Epithelial cell of prostate (primary cell): Measurements from ENCODE around the gene MKRN3.
"Not testable (repeated sequence)": the region's sequence is repeated elsewhere in the genome, so short reads cannot be mapped to it uniquely, and the experiment has no call there.

Experiments used
- DNase-seq: peaks from one replicate; pipeline ENCODE4 v3.0.0-alpha.2; 2011; ENCODE audit warnings: low read depth, low spot score
- H3K27ac ChIP-seq: fragments of 450-650 bp; 2 replicates; pipeline ENCODE4 v1.5.1; 2017; ENCODE audit warnings: mild to moderate bottlenecking

Gene MKRN3

GRCh38 chr15:23578521-23579150, 13.2 kb downstream of the MKRN3 start:
- DNase-seq = no peak

GRCh38 chr15:23588268-23588667, 22.8 kb downstream of the MKRN3 start:
- H3K27ac ChIP-seq = no peak overlapping the region
- no peak for DNase-seq

More at GRCh38 chr15:23578521-23579150, 13.2 kb downstream of the MKRN3 start:
- no peak overlapping the region for H3K27ac ChIP-seq

GRCh38 chr15:23589012-23589411, 23.5 kb downstream of the MKRN3 start:
- DNase-seq = no peak
- no peak overlapping the region for H3K27ac ChIP-seq

GRCh38 chr15:23594252-23594770, 28.8 kb downstream of the MKRN3 start:
- DNase-seq = no peak

GRCh38 chr15:23595368-23595767, 29.9 kb downstream of the MKRN3 start:
- no peak overlapping the region for H3K27ac ChIP-seq
- DNase-seq = no peak

More at GRCh38 chr15:23594252-23594770, 28.8 kb downstream of the MKRN3 start:
- no peak overlapping the region for H3K27ac ChIP-seq

GRCh38 chr15:23596736-23597135, 31.3 kb downstream of the MKRN3 start:
- no peak overlapping the region for H3K27ac ChIP-seq
- no peak for DNase-seq

GRCh38 chr15:23597278-23597677, 31.8 kb downstream of the MKRN3 start:
- H3K27ac ChIP-seq, DNase-seq: not testable (repeated sequence)

- no peak for DNase-seq
- H3K27ac ChIP-seq = no peak overlapping the region
Observed at GRCh38 chr15:23599053-23599452, 33.6 kb downstream of the MKRN3 start.

- H3K27ac ChIP-seq = no peak overlapping the region
- DNase-seq = no peak
Observed at GRCh38 chr15:23602124-23602523, 36.6 kb downstream of the MKRN3 start.

GRCh38 chr15:23606226-23606625, 40.8 kb downstream of the MKRN3 start:
- no peak overlapping the region for H3K27ac ChIP-seq
- DNase-seq = no peak

GRCh38 chr15:23616536-23616935, 51.1 kb downstream of the MKRN3 start:
- no peak overlapping the region for H3K27ac ChIP-seq
- no peak for DNase-seq
